HG03064 (cell line): Measurements from ENCODE around the gene EDAR.

Experiments used
- ATAC-seq: cut with Tn5 transposase; IDR thresholded peaks from one replicate; pipeline ENCODE4 v1.9.1; 2021; ENCODE audit warnings: low read depth; ENCODE audit not compliant: unreplicated experiment

The EDAR gene

DNA sequence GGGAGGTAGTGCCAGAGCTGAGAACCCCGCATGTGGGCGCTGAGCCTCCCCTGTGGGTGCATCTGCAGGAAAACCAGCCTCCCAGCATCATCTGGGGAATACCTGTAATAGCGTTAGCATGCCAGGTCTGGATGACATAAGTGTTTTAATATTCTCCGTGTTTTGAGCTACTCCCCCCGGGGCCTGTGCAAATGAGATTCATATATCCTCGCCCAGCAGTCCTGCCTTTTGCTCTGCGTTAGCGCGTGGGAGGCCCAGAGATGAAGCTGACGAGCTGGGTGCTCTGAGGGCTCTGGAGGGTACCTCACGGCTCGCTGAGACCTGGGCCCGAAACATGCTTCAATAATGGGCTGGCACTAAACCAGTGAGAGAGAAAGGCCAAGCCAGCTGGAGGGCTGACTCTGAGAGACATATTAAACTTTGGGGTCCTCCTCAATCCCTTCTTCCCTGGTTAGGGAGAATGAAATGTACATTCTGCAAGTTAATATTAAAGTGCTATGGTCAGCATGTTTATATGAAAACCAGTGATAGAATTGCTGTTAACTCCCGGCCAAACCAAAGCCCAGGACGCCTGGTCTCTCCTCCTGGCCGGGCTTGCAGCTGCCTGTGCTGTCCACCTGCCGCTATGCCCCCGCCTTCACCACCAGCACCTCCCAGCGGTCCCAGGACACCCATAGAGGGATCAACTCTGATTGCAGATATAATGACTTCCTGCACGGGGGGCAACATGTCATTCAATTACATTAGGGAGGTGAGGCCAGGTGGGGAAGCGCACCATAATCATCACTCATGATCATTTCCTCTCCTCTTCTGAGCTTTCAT lies 77.0 kb downstream of the EDAR start:
- ATAC-seq, result no peak

DNA sequence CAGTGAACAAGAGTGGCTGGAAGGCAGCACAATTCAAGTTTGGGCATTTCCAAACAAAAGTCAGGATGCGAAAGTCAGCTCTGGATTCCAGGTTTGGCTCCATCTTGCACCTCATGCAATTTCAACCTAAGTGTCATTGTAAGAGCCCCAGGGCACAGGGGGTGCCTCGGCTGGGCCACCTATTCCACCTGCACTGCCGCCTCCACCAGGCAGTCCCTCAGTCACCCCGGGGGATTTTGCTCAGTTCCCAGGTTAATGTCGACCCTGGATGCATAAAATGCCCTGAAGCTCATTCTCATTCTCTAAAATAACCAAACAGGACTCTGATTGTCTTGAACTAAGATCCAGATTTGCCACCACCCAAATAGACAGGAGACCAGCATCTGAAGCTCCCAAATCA lies 77.6 kb downstream of the EDAR start:
- ATAC-seq, result no peak

DNA sequence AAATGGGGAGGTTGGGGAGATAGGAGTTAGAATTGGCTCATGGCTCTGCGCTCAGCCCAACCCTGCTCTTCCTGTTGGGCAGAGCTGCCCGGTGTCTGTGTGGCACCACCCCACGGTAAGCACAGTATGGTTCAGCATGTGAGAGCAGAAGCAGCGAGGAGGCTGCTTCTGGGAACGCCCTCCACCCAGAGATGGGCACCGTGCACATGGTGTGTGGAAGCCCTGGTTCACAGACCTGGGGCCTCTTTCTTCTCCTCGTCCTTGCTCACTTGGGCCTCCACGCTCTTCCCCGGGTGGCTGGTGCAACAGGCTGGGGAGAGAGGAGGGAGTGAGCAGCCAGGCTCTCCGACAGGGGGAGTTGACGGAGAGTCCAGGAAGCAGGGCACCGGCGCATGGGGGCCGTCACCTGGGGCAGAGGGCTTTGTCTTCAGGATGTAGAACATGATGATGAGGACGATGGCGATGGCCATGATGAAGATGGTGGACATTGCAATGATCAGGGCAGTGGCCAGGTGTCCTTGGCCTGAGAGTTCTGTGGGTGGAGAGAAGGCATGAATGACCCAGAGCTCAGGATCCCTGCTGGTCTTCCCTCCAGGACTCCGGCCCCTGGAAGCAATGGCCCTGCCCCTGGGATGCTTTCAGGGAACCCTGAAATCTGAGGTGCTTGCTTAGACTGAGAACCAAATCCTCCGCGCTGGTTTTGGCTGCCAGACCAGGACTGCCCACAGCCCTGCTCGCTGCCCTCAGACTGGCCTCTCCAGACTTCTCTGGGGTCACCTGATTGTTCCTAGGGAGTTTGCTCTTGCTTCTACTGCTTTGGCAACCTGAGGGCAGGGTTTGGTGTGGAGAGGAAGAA lies 78.3 kb downstream of the EDAR start:
- ATAC-seq, result no peak

DNA sequence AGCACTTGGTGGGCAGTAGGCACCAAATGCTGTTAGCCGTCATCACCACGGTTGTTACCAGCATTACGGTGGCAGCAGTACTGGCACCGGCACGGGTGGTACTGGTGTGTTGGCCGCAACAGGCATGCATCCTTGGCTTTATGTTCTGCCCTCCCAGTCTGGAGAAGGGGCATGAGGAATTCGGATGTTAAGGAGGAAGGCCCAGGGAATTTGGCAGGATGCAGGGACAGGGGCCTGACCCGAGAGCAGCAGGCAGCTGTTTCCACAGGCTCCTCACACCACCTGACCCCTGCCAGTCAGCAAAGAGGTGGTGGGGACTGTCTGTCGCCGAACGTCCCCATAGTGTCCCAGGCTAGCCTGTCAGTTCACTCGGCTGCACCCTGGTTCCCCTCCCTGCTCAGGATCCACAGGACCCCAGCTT lies 79.0 kb downstream of the EDAR start:
- ATAC-seq, result no peak

DNA sequence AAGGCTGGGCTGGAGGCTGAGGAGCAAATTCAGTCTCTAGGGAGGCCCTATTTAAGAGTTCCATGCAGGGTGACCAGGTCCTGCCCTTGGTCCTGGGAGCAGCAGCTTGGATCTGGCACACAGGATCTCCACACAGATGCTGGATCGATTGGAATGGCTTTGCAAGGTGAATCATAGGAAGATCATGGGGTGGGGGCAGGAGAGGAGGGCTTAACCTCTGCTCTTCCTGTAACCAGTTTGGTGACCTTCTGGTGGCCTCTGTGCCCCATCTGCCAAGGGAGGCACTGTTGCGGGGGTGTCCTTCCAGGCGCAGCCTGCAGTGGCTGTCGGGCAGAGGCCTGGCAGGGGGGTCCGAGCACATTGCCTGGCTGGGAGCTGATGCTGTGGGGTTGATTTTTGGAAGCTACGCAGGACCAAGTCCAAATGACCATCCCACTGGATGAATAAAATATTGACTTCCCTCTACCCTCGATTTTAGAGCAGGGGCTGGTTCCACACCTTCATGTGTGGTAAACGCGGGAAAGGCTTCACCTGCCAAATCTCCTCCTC lies 79.7 kb downstream of the EDAR start:
- ATAC-seq, result no peak

DNA sequence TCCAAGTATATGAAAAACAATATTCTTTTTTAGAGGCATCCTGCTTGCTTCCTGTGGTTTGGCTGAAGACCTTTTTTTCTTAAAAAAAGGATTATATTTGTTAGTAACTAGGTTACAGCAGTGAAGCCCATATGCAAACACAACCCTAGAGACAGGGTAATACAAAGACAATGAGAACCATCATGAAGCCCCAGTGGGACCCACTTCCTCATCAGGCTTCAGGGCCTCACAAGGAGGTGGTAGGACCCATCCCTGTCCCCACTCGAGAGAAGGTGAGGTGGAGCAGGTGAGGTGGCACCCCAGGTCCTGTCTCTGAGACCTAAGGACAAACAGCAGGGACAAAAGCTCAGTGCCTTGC lies 80.3 kb downstream of the EDAR start:
- ATAC-seq, result no peak

DNA sequence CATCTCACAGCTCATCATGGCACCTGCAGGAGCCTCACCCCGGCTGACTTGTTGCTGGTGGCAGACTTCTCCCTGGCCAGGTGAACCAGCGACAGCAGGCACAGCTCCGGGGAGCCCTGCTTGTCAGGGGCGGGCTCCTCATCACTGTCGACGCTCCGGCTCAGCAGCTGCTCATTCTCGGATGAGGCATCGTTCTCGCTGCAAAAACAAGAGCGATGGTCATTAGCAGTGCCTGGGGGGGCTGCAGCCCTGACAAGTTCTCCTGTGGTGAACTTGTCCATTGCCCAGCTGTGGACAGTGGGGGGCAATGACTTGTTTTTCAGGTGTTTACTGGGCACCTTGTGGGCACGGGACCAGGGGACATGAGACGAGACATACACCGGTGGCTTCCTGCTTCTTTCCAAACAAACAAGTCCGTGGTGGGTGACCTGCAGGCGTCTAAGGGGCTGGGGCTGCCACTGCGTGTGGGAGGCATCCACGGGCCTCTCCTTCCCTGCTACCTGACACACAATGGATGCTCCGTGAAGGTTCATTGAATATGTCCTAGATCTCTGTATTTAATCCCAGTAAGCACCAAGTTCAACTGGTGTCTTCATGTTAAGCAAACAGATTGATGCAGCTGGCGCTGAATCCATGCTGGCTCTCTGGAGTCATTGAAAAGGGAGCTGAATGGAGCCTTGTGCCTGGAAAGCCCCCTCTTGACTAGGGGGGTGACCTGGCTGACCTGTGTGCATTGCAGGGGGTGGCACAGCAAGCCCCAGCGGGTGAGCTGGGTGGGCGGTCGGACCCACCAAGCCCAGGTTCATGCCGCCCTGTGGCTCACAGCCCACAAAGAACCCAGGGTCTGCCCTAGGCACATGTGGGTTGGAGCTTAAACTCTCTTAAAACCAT lies 81.0 kb downstream of the EDAR start:
- no peak for ATAC-seq

DNA sequence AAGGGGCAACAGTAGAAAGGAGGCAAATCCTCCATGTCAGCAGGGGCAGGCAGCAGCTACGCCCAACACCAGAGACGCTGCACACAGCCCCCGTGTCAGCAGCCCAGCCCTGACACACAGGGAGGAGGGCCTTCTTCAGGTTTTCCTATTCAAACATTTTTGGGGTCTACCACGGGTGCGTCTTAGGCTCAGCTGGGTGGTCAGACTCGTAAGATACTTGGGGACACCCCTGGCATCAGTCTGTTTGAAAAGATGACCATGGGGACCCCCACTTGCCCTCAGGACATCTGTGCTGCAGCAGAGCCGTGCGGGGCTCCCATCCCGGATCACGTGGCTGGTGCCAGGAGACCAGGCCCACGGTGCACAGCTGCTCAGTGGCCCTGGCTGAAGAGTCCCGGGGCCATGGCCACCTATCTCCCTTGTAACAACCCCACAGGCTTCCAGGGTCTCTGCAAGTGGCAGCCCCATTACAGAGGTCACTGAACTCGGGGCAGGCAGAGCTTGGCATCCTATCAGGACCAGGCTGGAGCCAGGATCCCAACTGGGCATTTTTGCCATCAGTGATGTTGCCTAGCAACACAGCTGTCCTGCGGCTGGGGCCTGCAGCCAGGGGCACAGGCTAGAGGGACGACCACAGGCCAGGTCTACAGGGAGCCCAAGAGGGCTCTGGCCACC lies 82.5 kb downstream of the EDAR start:
- no peak for ATAC-seq

DNA sequence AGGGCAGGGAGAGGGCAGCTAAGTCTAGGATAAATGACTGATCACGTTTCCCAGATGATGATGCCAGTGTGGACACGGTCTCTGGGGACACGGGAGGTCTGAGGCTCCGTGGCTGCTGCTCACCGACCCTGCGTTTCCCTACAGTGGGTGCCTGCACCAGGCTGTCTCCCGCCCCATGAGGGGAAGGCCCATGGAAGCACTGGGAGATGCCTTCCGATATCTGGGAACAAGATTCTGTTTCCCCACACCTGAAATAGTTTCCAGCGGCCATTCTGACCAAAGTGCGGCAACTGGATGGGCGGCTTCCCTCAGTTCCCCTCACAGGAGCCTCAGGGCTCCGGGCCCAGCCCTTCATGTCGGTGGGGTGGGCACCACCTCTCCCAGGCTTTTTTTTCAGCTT lies 83.1 kb downstream of the EDAR start:
- ATAC-seq, result no peak

DNA sequence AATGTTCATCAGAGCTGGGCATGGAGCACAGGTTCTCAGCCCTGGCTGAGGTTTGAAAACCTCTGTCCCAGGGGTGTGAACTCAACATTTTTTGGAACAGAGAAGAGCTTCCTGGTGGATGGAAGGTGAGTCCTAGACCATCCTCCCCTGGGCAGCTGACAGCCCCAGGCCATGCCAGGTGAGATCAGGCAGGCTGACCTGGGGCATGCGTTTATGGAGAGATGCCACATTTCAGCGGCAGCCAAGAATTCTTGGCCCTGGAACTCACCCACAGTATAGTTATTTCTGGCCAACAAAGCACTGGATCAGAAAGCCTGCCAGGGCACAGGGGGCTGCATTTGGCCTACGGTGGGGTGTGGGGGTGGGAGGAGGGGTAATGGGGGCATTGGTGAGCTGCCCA lies 83.8 kb downstream of the EDAR start:
- no peak for ATAC-seq

DNA sequence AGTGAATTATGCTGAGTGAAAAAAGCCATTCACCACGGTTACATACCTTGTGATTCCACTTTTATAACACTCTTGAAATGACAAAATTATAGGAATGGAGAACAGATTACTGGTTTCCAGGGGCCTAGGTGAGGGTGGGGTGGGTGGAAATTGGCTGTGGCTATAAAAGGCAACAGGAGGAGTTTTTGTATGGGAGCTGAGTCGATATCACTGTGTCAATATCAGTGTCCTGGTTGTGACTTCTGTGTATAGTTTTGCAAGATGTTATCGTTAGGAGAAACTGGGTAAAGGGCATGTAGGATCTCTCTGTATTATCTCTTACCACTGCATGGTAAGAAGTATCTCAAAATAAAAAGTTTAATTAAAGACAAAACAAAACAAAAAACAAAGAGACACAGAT lies 84.3 kb downstream of the EDAR start:
- no peak for ATAC-seq

DNA sequence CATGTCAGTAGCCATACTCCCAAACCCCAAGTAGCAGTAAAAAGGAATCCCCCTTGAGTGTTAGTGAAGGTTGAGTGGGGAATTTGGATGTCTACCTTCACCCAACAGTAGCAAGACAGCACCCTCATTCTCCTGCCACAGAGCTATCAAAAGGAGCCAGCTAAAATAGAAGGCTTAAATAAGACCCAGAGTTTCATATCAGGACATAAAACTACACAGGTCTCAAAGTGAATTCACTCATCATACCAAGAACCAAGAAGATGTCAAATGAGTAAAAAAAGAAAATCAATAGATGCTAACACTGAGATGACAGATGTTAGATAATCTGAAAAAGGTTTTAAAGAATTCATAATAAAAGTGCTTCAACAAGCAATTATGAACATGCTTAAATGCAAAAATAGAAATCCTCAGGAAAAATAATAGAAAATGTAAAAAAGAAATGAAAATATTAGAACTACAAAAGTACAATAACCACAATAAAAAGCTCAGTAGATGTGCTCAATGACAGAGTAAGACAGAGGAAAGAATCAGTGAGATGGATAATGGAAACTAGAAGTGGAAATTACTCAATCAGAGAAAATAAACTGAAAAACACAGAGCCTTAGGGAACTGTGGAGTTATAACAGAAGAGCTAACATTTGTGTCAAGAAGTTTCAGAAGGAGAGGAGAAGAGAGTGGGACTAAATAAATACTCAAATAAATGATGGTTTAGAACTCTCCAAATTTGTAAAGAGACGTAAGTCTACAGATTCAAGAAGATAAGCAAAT lies 90.5 kb downstream of the EDAR start:
- no peak for ATAC-seq

DNA sequence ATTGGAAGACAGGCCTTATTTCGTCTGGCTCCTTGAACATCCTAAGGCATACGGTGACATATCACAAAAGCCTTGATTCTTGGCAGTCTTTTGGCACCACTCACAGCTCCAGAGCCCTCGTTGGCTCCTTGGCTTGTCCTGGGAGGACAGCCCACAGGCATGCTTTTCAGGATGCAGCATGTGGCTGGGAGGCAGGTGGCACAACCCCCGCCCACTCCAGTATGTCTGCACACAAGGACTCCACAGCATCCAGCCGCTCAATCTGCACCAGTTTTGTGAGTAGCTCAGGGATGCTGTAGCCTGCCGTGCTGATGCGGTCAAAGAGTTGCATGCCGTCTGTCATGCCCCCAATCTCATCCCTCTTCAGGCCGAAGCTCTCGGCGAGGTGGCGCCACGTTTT lies 92.3 kb downstream of the EDAR start:
- ATAC-seq, result no peak

DNA sequence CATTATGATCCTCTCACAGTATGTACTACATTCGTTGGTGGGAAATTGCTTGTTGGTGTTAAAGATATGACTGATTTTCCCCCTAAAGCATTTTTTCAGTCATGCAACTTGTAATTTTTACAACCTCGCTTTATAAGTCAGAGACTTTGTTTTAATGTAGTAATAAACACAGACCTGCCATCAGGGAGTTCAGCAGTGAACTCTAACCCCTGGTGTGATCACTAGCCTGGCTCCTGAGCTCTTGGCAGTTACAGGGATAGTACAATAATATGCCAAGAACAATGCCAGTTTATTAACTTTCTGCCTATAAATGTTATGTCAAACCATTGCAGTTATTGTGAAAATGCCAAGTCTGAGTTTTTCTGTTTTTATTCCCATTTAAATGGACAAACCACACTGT lies 93.8 kb downstream of the EDAR start:
- no peak for ATAC-seq

DNA sequence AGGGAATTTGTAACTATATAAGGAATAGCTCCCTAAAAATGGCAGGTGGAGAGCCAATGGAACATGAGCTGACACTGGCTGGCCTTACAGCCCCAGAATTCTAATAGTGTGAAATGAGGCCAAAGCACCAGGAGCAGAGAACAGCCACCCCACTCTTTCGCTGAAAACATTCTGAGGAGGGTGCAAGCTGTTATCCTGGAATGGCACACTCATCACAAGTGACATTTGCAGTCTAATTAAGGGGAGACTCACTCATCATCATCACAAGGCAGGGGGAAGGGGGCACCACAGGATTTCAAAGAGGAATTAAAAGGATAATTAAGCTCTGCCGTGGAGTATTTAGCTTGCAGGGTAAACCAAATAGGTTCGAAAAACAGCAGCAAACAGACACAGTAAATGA lies 94.3 kb downstream of the EDAR start:
- no peak for ATAC-seq

DNA sequence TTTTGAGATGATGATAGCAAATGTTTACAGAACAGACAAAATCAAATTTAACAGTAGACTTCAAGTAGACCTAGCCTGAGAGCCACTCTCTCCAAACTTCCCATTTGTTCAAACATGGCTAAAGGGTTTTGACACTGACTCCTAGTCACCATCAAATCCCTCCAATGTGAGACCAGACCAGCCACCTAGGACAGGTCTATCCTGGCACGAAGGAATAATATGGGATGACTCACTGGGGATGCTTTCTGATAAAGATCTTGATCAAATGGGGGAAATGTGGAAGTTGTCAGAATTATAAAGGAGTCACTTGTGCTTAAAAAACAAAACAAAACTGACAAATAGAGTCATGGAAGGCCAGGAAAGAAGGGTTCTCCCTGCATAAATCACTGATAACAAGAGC lies 95.7 kb downstream of the EDAR start:
- ATAC-seq, result no peak

DNA sequence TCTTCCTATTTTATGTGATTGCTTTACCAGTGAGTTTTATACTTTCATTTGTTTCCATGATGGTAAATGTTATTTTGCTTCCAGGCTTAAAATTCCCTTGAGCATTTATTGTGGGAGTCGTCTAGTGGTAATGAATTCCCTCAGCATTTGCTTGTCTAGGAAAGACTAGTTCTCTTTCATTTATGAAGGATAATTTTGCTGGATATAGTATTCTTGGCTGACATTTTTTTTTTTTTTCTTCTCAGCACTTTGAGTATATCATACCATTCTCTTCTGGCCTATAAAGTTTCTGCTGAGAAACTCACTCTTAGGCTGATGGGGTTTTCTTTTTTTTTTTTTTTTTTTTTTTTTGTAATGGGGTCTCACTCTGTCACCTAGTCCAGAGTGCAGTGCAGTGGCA lies 99.1 kb downstream of the EDAR start:
- ATAC-seq, result no peak

DNA sequence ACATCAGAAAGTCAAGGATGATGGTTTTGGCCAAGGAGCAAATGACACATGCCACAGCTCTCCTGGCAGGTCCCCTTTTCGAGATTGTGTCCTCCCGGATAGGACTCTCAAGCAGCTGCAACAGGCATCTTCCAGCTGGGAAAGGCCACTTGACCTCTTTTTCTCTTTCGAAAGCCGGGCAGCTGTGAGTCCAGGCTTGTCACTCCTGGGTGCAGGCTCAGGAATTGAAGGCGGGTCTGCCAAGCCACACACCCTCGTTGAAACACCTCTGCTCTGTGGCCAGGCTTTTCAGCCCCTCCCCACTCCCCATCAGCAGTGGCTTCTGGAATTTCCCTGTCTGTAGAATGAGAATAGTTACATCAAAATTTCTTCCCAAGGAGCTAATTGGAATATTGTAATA lies 104.4 kb downstream of the EDAR start:
- no peak for ATAC-seq

DNA sequence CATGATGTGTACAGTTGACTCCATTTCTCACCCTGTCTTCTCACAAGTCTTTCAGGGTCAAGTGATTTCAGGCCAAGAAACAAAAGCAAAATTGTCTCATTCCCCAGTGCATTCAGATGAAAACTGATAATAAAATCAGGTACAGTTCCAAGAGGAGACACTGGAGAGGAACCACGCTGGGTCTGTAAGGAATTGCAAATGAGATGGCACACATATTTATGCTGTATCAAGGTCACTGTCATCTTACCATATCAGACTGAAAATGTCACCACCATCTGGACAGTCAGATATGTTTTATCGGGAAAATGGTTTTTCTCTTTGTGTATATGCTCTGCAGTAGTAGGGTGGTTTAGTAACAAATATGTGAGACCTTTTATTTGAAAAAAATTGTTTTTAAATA lies 110.7 kb downstream of the EDAR start:
- no peak for ATAC-seq
